HEK293 (cell line): ENCODE results near the gene SCYL1.
A peak's percentile ranks its signal among the peaks of the same experiment; 100 is the strongest.

ENCODE experiments used
- CTCF ChIA-PET: fragments of 350-600 bp; formaldehyde crosslinking; extraction: SDS; loops from one replicate; lab custom pipeline; 2021; ENCODE audit warnings: antibody characterized with exemption; lab: Yijun Ruan, JAX
- POLR2A ChIA-PET: fragments of 300-600 bp; formaldehyde crosslinking; extraction: SDS; loops from one replicate; lab custom pipeline; 2020; ENCODE audit warnings: antibody characterized with exemption, inconsistent platforms; lab: Yijun Ruan, JAX
- H3K27ac ChIP-seq: fragments of 200-500 bp; sonication (Bioruptor generic); 2 replicates; pipeline ENCODE4 v1.5.1; 2014; ENCODE audit warnings: low read depth, low read length, control low read depth, inconsistent platforms; ENCODE audit errors: extremely low read depth
- H3K36me3 ChIP-seq, 2 experiments: fragments of 200-500 bp in 1 of 2; sonication (Bioruptor generic) in 1 of 2; 1 replicate in 1 of 2; 2 replicates in 1 of 2; pipeline ENCODE4 v1.5.1; 2014 to 2017; ENCODE audit warnings: inconsistent platforms in 2 of 2, low read length in 2 of 2; ENCODE audit not compliant: control insufficient read depth in 2 of 2, insufficient read depth in 1 of 2
- H3K4me1 ChIP-seq: fragments of 200-500 bp; sonication (Bioruptor generic); 2 replicates; pipeline ENCODE4 v1.5.1; 2014; ENCODE audit warnings: mild to moderate bottlenecking, low read length, inconsistent platforms; ENCODE audit not compliant: control insufficient read depth, insufficient read depth
- H3K4me3 ChIP-seq: 2 replicates; pipeline ENCODE4 v1.5.1; 2011; ENCODE audit warnings: low read depth, mild to moderate bottlenecking, control low read depth, low read length, moderate library complexity
- H3K9me3 ChIP-seq: fragments of 200-500 bp; sonication (Bioruptor generic); 2 replicates; pipeline ENCODE4 v1.5.1; 2014; ENCODE audit warnings: low read depth, low read length, inconsistent platforms; ENCODE audit not compliant: control insufficient read depth, insufficient read depth
- EGR2 ChIP-seq: fragments of 450-650 bp; formaldehyde crosslinking; IDR thresholded peaks from 2 replicates; pipeline ENCODE4 v1.5.1; 2016; ENCODE audit warnings: low read depth, missing biosample characterization, missing genetic modification characterization
- GFI1B ChIP-seq: fragments of 450-650 bp; formaldehyde crosslinking; IDR thresholded peaks from 2 replicates; pipeline ENCODE4 v1.5.1; 2016; ENCODE audit warnings: missing biosample characterization, missing genetic modification characterization
- GLIS2 ChIP-seq: fragments of 450-650 bp; formaldehyde crosslinking; IDR thresholded peaks from 2 replicates; pipeline ENCODE4 v1.5.1; 2016; ENCODE audit warnings: missing biosample characterization, missing genetic modification characterization
- HOXD13 ChIP-seq: sonication (generic); formaldehyde crosslinking; IDR thresholded peaks from 2 replicates; pipeline ENCODE4 v1.8.0; 2022; ENCODE audit warnings: missing genetic modification reagents, borderline replicate concordance
- KLF10 ChIP-seq: fragments of 450-650 bp; IDR thresholded peaks from 2 replicates; pipeline ENCODE4 v1.5.1; 2018; ENCODE audit warnings: missing biosample characterization, mild to moderate bottlenecking, missing genetic modification characterization
- KLF9 ChIP-seq: fragments of 450-650 bp; formaldehyde crosslinking; IDR thresholded peaks from 2 replicates; pipeline ENCODE4 v1.5.1; 2016; ENCODE audit warnings: missing biosample characterization, missing genetic modification characterization, low read depth
- PRDM10 ChIP-seq: fragments of 450-650 bp; formaldehyde crosslinking; IDR thresholded peaks from 2 replicates; pipeline ENCODE4 v1.5.1; 2016; ENCODE audit warnings: missing biosample characterization, missing genetic modification characterization
- SALL2 ChIP-seq: fragments of 450-650 bp; formaldehyde crosslinking; IDR thresholded peaks from 2 replicates; pipeline ENCODE4 v1.5.0; 2017; ENCODE audit warnings: missing biosample characterization, mild to moderate bottlenecking, missing genetic modification characterization, borderline replicate concordance
- SP2 ChIP-seq: fragments of 450-650 bp; formaldehyde crosslinking; IDR thresholded peaks from 2 replicates; pipeline ENCODE4 v1.5.1; 2016; ENCODE audit warnings: missing biosample characterization, missing genetic modification characterization
- SP3 ChIP-seq: fragments of 450-650 bp; formaldehyde crosslinking; IDR thresholded peaks from 2 replicates; pipeline ENCODE4 v1.5.1; 2016; ENCODE audit warnings: missing biosample characterization, missing genetic modification characterization
- ZBTB20 ChIP-seq: fragments of 450-650 bp; formaldehyde crosslinking; IDR thresholded peaks from 2 replicates; pipeline ENCODE4 v1.5.1; 2016; ENCODE audit warnings: missing biosample characterization, missing genetic modification characterization
- ZBTB48 ChIP-seq: fragments of 450-650 bp; formaldehyde crosslinking; IDR thresholded peaks from 2 replicates; pipeline ENCODE4 v1.5.1; 2016; ENCODE audit warnings: missing biosample characterization, missing genetic modification characterization
- ZFHX2 ChIP-seq: fragments of 450-650 bp; formaldehyde crosslinking; conservative IDR thresholded peaks from 2 replicates; pipeline ENCODE4 v1.5.1; 2016; ENCODE audit warnings: missing biosample characterization, missing genetic modification characterization
- ZFP41 ChIP-seq: fragments of 450-650 bp; formaldehyde crosslinking; IDR thresholded peaks from 2 replicates; pipeline ENCODE4 v1.5.1; 2016; ENCODE audit warnings: missing biosample characterization, missing genetic modification characterization, borderline replicate concordance
- ZNF146 ChIP-seq: fragments of 450-650 bp; formaldehyde crosslinking; IDR thresholded peaks from 2 replicates; pipeline ENCODE4 v1.5.1; 2016; ENCODE audit warnings: missing biosample characterization, missing genetic modification characterization
- ZNF510 ChIP-seq: fragments of 450-650 bp; formaldehyde crosslinking; IDR thresholded peaks from 2 replicates; pipeline ENCODE4 v1.5.1; 2018; ENCODE audit warnings: mild to moderate bottlenecking, missing genetic modification characterization, missing biosample characterization; ENCODE audit not compliant: insufficient replicate concordance
- ZNF548 ChIP-seq: fragments of 450-650 bp; formaldehyde crosslinking; IDR thresholded peaks from 2 replicates; pipeline ENCODE4 v1.5.1; 2016; ENCODE audit warnings: missing biosample characterization, missing genetic modification characterization
- ZNF585B ChIP-seq: fragments of 450-650 bp; formaldehyde crosslinking; IDR thresholded peaks from 2 replicates; pipeline ENCODE4 v1.5.1; 2016; ENCODE audit warnings: missing biosample characterization, missing genetic modification characterization
- ZNF596 ChIP-seq: fragments of 450-650 bp; IDR thresholded peaks from 2 replicates; pipeline ENCODE4 v1.5.0; 2018; ENCODE audit warnings: missing biosample characterization, mild to moderate bottlenecking, missing genetic modification characterization, moderate library complexity
- ZNF600 ChIP-seq: fragments of 450-650 bp; formaldehyde crosslinking; IDR thresholded peaks from 2 replicates; pipeline ENCODE4 v1.5.1; 2016; ENCODE audit warnings: missing biosample characterization, missing genetic modification characterization
- ZNF76 ChIP-seq: fragments of 450-650 bp; formaldehyde crosslinking; IDR thresholded peaks from 2 replicates; pipeline ENCODE4; 2016; ENCODE audit warnings: low read depth, missing biosample characterization, missing genetic modification characterization, borderline replicate concordance
- ZNF843 ChIP-seq: fragments of 450-650 bp; formaldehyde crosslinking; IDR thresholded peaks from 2 replicates; pipeline ENCODE4 v1.5.1; 2016; ENCODE audit warnings: missing biosample characterization, missing genetic modification characterization
- ZXDB ChIP-seq: fragments of 450-650 bp; formaldehyde crosslinking; IDR thresholded peaks from 2 replicates; pipeline ENCODE4 v1.5.1; 2016; ENCODE audit warnings: missing biosample characterization, missing genetic modification characterization
- TF ChIP-seq, protein P1 (sequence below): fragments of 450-650 bp; IDR thresholded peaks from 2 replicates; pipeline ENCODE4 v1.5.1; 2018; ENCODE audit warnings: missing biosample characterization, missing genetic modification characterization
- TF ChIP-seq, protein P2 (sequence below): fragments of 450-650 bp; formaldehyde crosslinking; IDR thresholded peaks from 2 replicates; pipeline ENCODE4 v1.5.1; 2016; ENCODE audit warnings: missing biosample characterization, missing genetic modification characterization
- TF ChIP-seq, protein P3 (sequence below): fragments of 450-650 bp; formaldehyde crosslinking; IDR thresholded peaks from 2 replicates; pipeline ENCODE4 v1.5.1; 2016; ENCODE audit warnings: missing biosample characterization, missing genetic modification characterization

Gene SCYL1

DNA sequence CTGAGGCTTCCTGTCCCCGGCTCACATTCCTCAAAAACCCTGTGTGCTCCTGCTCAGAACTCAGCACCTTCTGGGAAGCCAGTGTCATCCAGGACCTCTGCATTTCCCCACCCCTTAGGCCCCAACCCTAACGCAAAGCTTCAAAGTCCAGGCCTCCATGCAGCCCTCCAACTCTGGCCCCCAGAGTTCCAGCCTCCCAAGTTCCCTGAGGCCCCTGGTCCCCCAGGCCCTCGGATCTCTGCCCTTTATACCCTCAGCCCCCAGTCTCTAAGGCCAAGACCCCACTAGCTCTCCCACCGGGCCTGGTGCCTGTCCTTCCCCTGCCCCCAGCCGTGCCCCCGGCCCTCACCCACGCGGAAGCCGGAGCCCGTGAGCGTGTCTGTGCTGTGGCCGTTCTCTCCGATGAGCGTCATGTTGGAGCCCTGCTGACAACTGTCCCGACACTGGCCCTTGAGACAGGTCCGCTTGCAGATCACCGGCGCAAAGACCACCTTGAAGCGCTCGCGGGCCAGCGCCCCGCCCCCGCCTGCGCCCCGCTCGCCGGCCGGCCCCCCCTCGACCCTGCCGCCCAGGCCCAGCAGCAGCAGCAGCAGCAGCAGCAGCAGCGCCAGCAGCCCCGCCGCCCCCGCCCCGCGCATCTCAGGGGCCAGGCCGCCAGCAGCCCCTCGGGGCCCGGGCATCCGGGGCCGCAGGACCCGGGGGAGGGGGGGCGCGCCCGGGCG, 32.6 kb downstream of the SCYL1 start (continued):
- TF ChIP-seq, protein P1, sequence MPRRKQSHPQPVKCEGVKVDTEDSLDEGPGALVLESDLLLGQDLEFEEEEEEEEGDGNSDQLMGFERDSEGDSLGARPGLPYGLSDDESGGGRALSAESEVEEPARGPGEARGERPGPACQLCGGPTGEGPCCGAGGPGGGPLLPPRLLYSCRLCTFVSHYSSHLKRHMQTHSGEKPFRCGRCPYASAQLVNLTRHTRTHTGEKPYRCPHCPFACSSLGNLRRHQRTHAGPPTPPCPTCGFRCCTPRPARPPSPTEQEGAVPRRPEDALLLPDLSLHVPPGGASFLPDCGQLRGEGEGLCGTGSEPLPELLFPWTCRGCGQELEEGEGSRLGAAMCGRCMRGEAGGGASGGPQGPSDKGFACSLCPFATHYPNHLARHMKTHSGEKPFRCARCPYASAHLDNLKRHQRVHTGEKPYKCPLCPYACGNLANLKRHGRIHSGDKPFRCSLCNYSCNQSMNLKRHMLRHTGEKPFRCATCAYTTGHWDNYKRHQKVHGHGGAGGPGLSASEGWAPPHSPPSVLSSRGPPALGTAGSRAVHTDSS: no peak
- no peak for TF ChIP-seq SALL2 (tag by site-specific recombination)
- TF ChIP-seq ZXDB (tag by site-specific recombination): no peak
- TF ChIP-seq ZNF548 (tag by site-specific recombination): no peak
- TF ChIP-seq ZNF600 (tag by site-specific recombination): 0 out of 2 replicates have a peak, but pooled peaks have one; percentile 50
- TF ChIP-seq EGR2 (tag by site-specific recombination): peak; percentile 55; the same call in 1 of the 2 replicates
- TF ChIP-seq ZNF585B (tag by site-specific recombination): no peak
- TF ChIP-seq GFI1B (tag by site-specific recombination): no peak
- TF ChIP-seq, protein P2, sequence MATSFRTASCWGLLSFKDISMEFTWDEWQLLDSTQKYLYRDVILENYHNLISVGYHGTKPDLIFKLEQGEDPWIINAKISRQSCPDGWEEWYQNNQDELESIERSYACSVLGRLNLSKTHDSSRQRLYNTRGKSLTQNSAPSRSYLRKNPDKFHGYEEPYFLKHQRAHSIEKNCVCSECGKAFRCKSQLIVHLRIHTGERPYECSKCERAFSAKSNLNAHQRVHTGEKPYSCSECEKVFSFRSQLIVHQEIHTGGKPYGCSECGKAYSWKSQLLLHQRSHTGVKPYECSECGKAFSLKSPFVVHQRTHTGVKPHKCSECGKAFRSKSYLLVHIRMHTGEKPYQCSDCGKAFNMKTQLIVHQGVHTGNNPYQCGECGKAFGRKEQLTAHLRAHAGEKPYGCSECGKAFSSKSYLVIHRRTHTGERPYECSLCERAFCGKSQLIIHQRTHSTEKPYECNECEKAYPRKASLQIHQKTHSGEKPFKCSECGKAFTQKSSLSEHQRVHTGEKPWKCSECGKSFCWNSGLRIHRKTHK (tag by site-specific recombination): no peak
- no peak for TF ChIP-seq ZNF146 (tag by site-specific recombination)
- no peak for TF ChIP-seq HOXD13 (CRISPR knock-in tag)
- TF ChIP-seq, protein P3, sequence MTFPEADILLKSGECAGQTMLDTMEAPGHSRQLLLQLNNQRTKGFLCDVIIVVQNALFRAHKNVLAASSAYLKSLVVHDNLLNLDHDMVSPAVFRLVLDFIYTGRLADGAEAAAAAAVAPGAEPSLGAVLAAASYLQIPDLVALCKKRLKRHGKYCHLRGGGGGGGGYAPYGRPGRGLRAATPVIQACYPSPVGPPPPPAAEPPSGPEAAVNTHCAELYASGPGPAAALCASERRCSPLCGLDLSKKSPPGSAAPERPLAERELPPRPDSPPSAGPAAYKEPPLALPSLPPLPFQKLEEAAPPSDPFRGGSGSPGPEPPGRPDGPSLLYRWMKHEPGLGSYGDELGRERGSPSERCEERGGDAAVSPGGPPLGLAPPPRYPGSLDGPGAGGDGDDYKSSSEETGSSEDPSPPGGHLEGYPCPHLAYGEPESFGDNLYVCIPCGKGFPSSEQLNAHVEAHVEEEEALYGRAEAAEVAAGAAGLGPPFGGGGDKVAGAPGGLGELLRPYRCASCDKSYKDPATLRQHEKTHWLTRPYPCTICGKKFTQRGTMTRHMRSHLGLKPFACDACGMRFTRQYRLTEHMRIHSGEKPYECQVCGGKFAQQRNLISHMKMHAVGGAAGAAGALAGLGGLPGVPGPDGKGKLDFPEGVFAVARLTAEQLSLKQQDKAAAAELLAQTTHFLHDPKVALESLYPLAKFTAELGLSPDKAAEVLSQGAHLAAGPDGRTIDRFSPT: no peak
- TF ChIP-seq ZBTB48 (tag by site-specific recombination): peak; percentile 73
- TF ChIP-seq ZNF843: no peak
- TF ChIP-seq KLF9 (tag by site-specific recombination): 0 out of 2 replicates have a peak, but pooled peaks have one; percentile 21
- peak; percentile 58 for TF ChIP-seq ZBTB20 (tag by site-specific recombination)
- TF ChIP-seq ZFHX2: peak; percentile 57
- no peak for TF ChIP-seq ZNF596 (tag by site-specific recombination)

DNA sequence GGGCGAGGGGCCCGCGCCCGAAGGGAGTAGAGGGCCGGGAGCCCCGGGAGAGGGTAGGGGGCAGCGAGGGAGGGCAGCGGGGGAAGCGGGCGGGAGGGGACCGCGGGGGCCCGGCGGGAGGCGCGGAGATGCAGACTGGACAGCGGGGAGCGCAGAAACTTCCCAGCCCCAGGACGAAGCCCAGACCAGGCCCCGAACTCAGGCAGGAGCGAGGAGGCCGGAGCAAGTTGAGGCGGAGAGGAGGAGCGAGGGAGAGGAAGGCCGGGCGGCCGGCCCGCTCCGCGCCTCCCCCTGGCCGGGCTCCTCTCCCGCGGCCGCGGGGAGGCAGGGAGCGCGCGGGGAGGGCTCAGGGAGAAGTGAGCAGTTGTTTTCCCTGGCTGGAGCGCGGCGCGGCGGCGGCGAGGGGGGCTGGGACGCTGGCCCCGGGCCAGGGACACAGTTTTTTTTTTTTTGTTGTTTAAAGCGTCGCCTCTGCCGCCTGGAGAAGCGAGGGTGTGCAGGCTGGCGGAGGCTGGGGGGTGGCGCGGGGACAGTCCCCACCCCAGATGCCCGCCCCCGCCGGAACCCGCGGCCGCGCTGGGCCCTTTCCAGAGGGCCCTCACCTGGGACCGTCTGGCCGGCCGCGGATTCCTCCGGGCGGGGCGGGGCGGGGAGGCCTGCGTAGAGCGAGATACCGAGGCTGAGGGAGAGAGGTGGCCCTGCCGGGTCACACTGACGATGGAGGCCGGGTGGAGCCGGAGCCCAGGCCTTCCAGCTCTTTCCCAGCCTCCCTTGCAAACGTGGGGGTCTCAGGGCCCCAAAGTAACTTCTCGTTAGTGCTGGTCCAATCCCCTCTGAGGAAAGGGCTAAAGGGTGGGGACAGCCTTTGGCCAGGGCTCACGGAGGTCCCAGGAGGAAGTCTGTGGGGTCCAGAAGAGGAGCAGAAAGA, 33.4 kb downstream of the SCYL1 start, which contains the start of gene LTBP3:
TSS of gene LTBP3 (minus strand) at position 358 of the 928 bp plus-strand sequence. CDS start 400 bp downstream, outside the sequence.
- H3K9me3 ChIP-seq: no peaks in the 10 kb centered on the region
- H3K36me3 ChIP-seq: peaks cover 0 to 8% of the 10 kb centered on the region in 2 experiments; a peak in 1 of 3 replicates
- H3K4me1 ChIP-seq: peaks cover 19% of the 10 kb centered on the region
- H3K27ac ChIP-seq: peak within 1 kb of the TSS; percentile 81
- ChIA-PET CTCF (interaction anchor here (0.8 to 5.0 kb wide), 3 partner anchors 9 to 13 kb away, joined by 3 to 39 read pairs (median 5); partner anchors contain the start of genes FAM89B and ZNRD2), POLR2A (interaction anchor here (0.9 to 4.1 kb wide), 6 partner anchors 11 to 300 kb away, joined by 3 to 41 read pairs (median 5); partner anchors contain the start of genes EHBP1L1, FAM89B and ZNRD2)
- H3K4me3 ChIP-seq: peak within 1 kb of the TSS; percentile 52
- peak; percentile 31 for TF ChIP-seq SP3
- TF ChIP-seq ZFP41: no peak
- peak; percentile 26; the same call in 1 of the 2 replicates for TF ChIP-seq KLF10 (tag by site-specific recombination)
- 0 out of 2 replicates have a peak, but pooled peaks have one; percentile 8 for TF ChIP-seq ZNF76 (tag by site-specific recombination)
- TF ChIP-seq ZNF510 (tag by site-specific recombination): no peak
- peak; percentile 72 for TF ChIP-seq PRDM10 (tag by site-specific recombination)
- TF ChIP-seq SP2 (tag by site-specific recombination): peak; percentile 18
- peak; percentile 40 for TF ChIP-seq GLIS2 (tag by site-specific recombination)
- peak; percentile 17; the same call in 1 of the 2 replicates for TF ChIP-seq ZFHX2
